ENCODE results near the gene HIVEP3.

HIVEP3 gene

DNA sequence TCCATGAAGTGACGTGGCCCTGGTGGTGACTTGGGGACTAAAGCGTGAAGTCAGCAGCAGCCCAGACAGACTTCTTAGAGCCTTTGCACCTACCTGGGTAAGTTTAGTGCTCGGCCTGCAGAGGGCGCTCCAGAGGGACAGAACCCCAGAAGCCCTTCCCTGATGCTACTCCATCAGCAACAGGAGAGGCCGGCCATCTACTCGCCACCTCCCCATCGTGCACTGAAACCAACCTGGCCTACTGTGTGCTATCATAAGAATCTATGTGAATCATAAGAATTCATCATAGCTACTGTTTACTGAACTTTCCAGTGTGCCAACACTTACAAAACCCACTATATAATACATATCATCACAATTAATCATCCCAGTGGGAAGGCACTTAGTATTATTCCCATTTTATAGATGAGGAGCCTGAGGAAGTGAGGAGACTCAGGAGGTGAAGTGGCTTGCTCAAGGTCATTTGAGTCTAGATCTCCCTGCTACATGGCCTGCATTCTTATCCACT lies 426.3 kb downstream of the HIVEP3 start:
- DNase-seq (ENCODE audit: low read depth) = peak; percentile 58
- H3K4me3 ChIP-seq (ENCODE audit: low read depth, low read length) = no peak overlapping the region
- TF ChIP-seq, protein P1, sequence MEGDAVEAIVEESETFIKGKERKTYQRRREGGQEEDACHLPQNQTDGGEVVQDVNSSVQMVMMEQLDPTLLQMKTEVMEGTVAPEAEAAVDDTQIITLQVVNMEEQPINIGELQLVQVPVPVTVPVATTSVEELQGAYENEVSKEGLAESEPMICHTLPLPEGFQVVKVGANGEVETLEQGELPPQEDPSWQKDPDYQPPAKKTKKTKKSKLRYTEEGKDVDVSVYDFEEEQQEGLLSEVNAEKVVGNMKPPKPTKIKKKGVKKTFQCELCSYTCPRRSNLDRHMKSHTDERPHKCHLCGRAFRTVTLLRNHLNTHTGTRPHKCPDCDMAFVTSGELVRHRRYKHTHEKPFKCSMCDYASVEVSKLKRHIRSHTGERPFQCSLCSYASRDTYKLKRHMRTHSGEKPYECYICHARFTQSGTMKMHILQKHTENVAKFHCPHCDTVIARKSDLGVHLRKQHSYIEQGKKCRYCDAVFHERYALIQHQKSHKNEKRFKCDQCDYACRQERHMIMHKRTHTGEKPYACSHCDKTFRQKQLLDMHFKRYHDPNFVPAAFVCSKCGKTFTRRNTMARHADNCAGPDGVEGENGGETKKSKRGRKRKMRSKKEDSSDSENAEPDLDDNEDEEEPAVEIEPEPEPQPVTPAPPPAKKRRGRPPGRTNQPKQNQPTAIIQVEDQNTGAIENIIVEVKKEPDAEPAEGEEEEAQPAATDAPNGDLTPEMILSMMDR (IDR thresholded peaks at IDR 0.05; ENCODE audit: insufficient read depth, low read depth, low read length, missing control alignments) = peak; percentile 76

DNA sequence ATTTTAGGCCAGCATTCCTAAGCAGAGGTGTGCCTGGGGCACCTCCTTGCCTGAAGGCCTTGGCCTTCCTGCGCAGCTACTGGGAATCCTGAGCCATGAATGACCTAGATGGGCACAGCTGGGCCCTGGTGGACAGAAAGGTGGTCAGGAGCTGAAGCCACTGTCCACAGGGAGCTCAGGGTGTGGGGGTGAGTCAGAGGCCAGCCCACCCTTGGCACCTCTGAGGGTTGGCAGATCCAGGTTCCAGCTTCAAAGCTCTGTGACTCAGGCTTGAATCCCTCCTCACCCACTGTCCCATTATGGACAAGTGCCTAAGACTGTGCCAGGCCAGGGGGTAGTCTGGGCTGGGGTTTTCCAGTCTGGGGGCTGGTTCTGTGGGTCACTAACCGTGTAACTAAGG lies 427.8 kb downstream of the HIVEP3 start:
- H3K4me3 ChIP-seq (ENCODE audit: low read depth, low read length) = no peak overlapping the region
- no peak for DNase-seq (ENCODE audit: low read depth)
- TF ChIP-seq, protein P1 (IDR thresholded peaks at IDR 0.05; ENCODE audit: insufficient read depth, low read depth, low read length, missing control alignments) = no peak

DNA sequence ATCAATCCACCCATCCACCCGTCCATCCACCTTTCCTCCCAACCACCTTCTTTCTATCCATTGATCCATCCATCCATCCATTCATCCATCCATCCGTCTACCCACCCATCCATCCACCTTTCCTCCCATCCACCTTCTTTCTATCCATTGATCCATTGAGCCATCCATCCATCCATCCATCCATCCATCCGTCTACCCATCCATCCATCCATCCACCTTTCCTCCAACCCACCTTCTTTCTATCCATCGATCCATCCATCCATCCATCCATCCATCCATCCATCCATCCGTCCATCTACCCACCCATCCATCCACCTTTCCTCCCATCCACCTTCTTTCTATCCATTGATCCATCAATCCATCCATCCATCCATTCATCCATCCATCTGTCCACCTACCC lies 429.2 kb downstream of the HIVEP3 start:
- no peak overlapping the region for H3K4me3 ChIP-seq (ENCODE audit: low read depth, low read length)
- DNase-seq (ENCODE audit: low read depth) = no peak
- TF ChIP-seq, protein P1 (IDR thresholded peaks at IDR 0.05; ENCODE audit: insufficient read depth, low read depth, low read length, missing control alignments) = no peak

DNA sequence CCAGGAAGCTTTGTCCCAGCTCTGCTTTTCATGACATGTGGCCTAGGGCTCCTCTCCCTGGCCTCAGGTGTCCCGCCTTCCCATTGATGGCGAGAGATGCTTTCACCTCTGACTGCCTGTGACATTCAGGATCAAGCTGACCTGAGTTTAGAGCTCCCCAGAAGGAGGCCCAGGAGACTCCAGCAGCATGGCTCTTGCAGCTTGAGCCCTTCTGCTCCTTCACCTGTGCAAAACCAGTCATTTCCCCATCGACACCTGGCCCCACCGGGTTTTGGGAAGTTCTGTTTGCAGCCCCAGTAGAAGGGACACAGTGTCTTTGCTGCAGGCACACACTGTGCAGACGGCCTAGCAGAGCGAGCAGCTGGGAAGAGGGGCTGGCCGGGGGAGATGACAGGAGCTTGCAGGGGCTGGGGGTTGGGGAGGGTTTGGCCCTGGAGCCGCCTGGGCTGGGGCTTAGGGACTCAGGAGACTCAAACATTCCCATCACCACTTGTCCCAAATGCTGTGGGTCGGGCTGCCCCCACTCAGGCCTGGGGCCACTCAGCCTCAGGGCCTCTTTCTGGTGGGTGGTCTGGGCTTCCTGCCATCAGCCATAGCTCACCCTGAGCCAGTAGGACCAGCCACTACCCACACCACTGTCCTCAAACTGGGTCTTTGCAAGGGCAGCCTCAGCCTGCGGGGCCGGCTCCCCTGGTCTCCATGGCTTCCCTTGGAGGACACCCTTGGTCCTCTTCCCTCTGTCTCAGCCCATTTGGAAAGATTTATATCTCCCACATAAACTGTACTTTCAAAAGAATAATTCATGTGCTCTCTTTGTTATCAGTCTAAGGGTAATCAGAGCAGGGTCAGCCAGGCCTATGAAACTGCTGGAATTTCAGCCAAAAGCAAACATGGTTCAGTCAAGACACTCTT lies 430.4 kb downstream of the HIVEP3 start:
- H3K4me3 ChIP-seq (ENCODE audit: low read depth, low read length) = no peak overlapping the region
- no peak for DNase-seq (ENCODE audit: low read depth)
- TF ChIP-seq, protein P1 (IDR thresholded peaks at IDR 0.05; ENCODE audit: insufficient read depth, low read depth, low read length, missing control alignments) = no peak

DNA sequence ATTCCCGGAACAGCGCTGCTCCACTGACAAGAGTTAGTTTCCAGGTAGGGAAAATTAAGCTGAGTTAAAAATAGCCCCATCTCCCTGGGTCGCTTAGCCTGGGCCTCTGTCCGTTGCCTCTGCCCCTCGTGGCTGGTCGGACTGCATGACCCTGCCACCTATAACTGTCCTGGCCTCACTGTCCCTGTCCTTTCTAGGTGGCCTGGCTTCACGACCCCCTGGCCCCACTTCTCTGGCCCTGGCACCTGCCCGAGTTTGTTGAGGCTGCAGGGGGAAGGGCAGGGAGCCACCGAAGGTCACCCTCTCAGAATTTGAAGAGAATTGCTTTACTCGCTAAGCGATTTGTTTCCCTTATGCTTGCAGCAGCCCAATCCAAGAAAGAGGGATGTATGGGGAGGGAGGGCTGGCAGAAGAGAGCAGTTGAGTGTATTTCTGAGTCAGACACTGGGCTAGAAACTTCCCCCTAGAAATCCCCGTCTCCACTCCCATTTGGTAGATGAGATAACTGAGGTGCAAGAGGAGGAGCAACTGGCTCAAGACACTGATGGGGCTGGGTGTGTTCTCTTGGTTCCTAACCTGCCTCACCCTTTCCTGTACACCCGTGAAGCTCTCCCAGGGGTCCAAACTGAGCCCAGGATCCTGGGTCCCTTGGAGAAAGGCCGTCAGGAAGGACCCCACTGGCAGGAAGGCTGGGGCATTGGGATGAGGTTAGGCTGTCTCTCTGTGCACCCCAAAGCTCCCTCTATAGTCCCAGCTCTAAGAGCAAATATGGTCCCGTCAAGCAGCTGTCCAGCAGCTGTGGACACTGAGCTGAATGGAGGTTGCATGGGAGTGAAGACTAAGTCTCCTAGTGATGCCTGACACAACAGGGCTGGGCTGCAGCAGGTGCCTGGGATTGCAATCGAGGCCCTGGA lies 431.3 kb downstream of the HIVEP3 start:
- peak overlapping the region; percentile 33 for H3K4me3 ChIP-seq (ENCODE audit: low read depth, low read length)
- TF ChIP-seq, protein P1 (IDR thresholded peaks at IDR 0.05; ENCODE audit: insufficient read depth, low read depth, low read length, missing control alignments) = no peak
- peak; percentile 81 for DNase-seq (ENCODE audit: low read depth)

DNA sequence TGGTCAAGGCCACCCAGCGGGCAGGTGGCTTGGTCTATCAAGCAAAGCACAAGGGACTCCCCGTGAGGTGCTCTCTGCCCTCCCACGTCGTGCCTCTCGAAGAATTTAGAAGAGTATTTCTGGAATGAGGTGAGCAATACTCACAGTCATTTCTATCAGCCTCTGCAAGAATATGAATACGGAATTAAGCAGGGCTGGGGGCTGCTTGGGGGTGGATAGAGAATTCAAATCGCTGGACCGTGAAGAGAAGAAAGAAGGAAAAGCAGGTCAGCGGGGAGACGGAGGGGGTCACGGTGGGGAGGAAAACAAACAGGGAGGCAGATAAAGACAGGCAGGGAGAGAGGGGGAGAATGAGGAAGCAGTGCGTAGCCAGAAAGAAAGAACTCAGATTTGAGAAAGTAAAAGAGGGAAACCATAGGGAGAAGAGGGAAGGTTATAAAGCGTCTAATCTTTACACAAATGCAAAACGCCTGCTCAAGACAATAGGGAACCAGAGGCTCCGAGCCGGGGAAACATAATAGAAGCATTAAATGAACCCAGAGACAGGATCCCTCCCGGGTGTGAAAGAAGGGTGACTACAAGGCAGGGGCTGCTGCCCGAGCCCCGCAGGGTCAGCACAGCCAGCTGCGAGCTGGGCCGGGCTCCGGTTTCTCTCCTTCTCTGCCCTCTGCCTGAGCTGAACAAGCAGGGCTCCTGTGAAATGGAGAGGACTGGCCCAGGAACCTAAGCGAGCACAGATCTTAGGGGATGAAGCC lies 432.2 kb downstream of the HIVEP3 start:
- peak; percentile 50 for DNase-seq (ENCODE audit: low read depth)
- peak overlapping the region; percentile 33 for H3K4me3 ChIP-seq (ENCODE audit: low read depth, low read length)
- TF ChIP-seq, protein P1 (IDR thresholded peaks at IDR 0.05; ENCODE audit: insufficient read depth, low read depth, low read length, missing control alignments) = no peak

Measured in GM12865 (cell line).